Mononuclear cell (primary cell): Measurements from ENCODE around the gene ZNF81. TPM values are rescaled to one million over a fixed set of nuclear protein-coding genes. Genes with fewer than 3 reads are reported as not detected.
"Not testable (repeated sequence)": the region's sequence is repeated elsewhere in the genome, so short reads cannot be mapped to it uniquely, and the experiment has no call there.

Experiments
- H3K27me3 ChIP-seq: 2 replicates; pipeline ENCODE4 v1.6.0; 2011; ENCODE audit warnings: low read length, control low read depth; ENCODE audit not compliant: insufficient read depth
- H3K4me1 ChIP-seq: 2 replicates; pipeline ENCODE4 v1.5.1; 2011; ENCODE audit warnings: mild to moderate bottlenecking, low read length, control low read depth; ENCODE audit not compliant: insufficient read depth
- H3K4me3 ChIP-seq: 2 replicates; pipeline ENCODE4 v1.5.1; 2011; ENCODE audit warnings: mild to moderate bottlenecking, low read length, moderate library complexity
- H3K9me3 ChIP-seq: 2 replicates; pipeline ENCODE4 v1.5.1; 2011; ENCODE audit warnings: low read depth, mild to moderate bottlenecking, control low read depth, low read length
- total RNA-seq: library from RNA; depleted of rRNA; stranded (reverse); fragments of >200 nt; gene quantifications from one replicate; pipeline ENCODE4 v1.2.3, GENCODE V29; 2012

The ZNF81 gene
- total RNA-seq, 1 donor: 3.7 TPM

GRCh38 chrX:47864785-47865184 lies 28.1 kb downstream of the ZNF81 start:
- H3K4me3 ChIP-seq: no peak overlapping the region
- no peaks in the 10 kb centered on the region for H3K4me1 ChIP-seq
- H3K9me3 ChIP-seq: no peaks in the 10 kb centered on the region
- no peaks in the 10 kb centered on the region for H3K27me3 ChIP-seq

DNA sequence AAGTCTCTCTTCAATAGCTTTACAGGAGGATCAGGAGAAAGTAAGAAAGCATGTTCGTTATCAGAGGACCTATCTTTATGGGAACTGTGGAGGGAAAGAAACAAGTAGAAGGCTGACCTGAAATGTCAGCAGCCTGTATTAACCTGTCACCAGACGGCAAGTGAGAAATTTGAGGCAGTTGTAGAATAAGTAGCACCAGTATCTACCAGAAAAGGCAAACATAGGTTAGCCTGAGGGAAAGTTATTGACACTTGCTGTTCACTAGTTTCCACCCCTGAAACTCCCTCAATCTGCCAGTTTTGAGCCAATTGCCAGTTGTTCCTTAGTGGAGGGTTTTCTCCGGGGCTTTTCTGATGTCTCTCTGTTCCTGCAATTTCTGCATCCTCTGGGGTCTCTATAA lies 36.4 kb downstream of the ZNF81 start:
- Histone ChIP-seq H3K9me3 (peaks cover 4% of the 10 kb centered on the region), H3K27me3 (no peaks in the 10 kb centered on the region), H3K4me1 (no peaks in the 10 kb centered on the region), H3K4me3 (no peak overlapping the region)

- no peaks in the 10 kb centered on the region for H3K27me3 ChIP-seq
- no peaks in the 10 kb centered on the region for H3K4me1 ChIP-seq
- H3K4me3 ChIP-seq: no peak overlapping the region
- H3K9me3 ChIP-seq: peaks cover 4% of the 10 kb centered on the region
Measured at GRCh38 chrX:47877327-47877726, 40.6 kb downstream of the ZNF81 start.

DNA sequence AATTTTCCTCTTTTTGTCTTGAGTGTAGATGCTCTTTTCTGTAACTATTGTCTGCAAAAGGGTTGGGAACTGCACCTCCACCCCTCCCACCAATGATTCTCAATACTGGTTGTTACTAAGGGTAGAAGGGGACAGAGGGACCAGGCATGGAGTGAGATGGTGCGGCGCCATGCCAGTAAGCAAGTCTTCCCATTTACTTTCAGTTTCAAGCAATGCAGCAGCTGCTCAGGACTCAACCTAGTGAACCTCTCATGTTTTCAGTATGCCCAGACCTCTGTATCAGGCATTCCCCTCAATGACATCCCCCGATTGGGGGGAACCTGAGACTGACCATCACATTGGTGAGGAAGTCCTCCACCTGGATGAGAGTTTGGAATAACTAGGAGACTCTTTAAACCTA lies 41.5 kb downstream of the ZNF81 start:
- no peak overlapping the region for H3K4me3 ChIP-seq
- no peaks in the 10 kb centered on the region for H3K4me1 ChIP-seq
- no peaks in the 10 kb centered on the region for H3K27me3 ChIP-seq
- H3K9me3 ChIP-seq: no peaks in the 10 kb centered on the region

GRCh38 chrX:47879463-47879862 lies 42.8 kb downstream of the ZNF81 start:
- H3K4me3 ChIP-seq: no peak overlapping the region
- H3K4me1 ChIP-seq: no peaks in the 10 kb centered on the region
- H3K27me3 ChIP-seq: no peaks in the 10 kb centered on the region
- H3K9me3 ChIP-seq: no peaks in the 10 kb centered on the region

- H3K9me3 ChIP-seq: no peaks in the 10 kb centered on the region
- no peak overlapping the region for H3K4me3 ChIP-seq
- no peaks in the 10 kb centered on the region for H3K4me1 ChIP-seq
- no peaks in the 10 kb centered on the region for H3K27me3 ChIP-seq
Measured at GRCh38 chrX:47880927-47881326, 44.2 kb downstream of the ZNF81 start.

DNA sequence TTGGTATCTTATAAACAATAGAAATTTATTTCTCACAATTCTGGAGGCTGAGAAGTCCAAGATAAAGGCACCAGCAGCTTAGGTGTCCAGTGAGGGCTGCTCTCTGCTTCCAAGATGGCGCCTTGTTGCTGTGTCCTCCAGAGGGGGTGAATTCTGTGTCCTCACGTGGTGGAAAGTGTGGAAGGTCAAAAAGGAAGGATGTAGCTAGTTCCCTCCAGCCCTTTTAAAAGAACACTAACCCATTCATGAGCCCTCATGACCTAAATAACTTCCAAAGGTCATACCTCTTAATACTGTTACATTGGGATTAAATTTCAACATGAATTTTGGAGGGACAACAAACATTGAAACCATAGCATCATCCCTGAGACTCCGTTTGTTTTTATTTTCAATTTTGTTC lies 48.8 kb downstream of the ZNF81 start:
- no peaks in the 10 kb centered on the region for H3K27me3 ChIP-seq
- H3K4me1 ChIP-seq: no peaks in the 10 kb centered on the region
- H3K4me3 ChIP-seq: no peak overlapping the region
- H3K9me3 ChIP-seq: no peaks in the 10 kb centered on the region

GRCh38 chrX:47898024-47898423 lies 61.3 kb downstream of the ZNF81 start:
- Histone ChIP-seq H3K4me1 (peaks cover 6% of the 10 kb centered on the region), H3K4me3 (no peak overlapping the region)

DNA sequence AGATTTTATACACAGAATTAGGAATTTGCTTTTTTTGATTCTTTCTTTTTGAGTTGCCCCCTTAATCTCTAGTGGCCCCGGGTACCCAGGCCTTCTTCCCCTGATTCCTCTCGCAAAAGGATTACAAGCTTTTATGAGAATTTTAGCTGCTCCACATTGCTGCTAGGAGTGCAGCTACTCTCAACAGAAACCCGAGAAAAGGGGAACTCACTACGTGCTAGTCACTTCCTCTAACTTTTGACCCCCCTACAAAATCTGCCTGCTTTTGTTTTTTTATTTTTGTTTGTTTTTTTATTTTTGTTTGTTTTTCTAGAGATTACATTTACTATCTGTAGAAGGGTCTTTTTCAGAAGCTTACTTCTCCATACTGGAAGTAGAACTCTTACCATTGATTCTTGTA lies 64.1 kb downstream of the ZNF81 start:
- H3K9me3 ChIP-seq: no peaks in the 10 kb centered on the region
- no peak overlapping the region for H3K4me3 ChIP-seq
- H3K27me3 ChIP-seq: no peaks in the 10 kb centered on the region
- H3K4me1 ChIP-seq: peaks cover 6% of the 10 kb centered on the region

More at GRCh38 chrX:47898024-47898423, 61.3 kb downstream of the ZNF81 start:
- Histone ChIP-seq H3K27me3 (no peaks in the 10 kb centered on the region), H3K9me3 (no peaks in the 10 kb centered on the region)

DNA sequence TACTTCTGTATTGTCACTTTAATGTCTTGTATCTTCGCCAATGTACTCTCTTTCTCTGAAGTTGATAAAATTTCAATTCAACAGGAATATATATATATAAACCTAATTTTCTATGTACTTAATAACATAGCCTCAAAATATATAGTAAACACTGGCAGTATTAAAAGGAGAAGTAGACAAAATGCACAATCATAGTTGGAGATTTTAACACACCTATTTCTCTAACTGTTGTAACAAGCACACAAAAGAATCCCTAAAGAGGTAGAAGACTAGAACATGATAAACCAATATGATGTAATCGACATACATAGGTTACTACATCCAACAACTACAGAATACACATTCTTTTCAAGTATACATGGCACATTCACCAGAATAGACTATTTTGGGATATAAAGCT lies 65.5 kb downstream of the ZNF81 start:
- H3K27me3 ChIP-seq: no peaks in the 10 kb centered on the region
- no peaks in the 10 kb centered on the region for H3K9me3 ChIP-seq
- H3K4me1 ChIP-seq: peaks cover 6% of the 10 kb centered on the region
- no peak overlapping the region for H3K4me3 ChIP-seq

DNA sequence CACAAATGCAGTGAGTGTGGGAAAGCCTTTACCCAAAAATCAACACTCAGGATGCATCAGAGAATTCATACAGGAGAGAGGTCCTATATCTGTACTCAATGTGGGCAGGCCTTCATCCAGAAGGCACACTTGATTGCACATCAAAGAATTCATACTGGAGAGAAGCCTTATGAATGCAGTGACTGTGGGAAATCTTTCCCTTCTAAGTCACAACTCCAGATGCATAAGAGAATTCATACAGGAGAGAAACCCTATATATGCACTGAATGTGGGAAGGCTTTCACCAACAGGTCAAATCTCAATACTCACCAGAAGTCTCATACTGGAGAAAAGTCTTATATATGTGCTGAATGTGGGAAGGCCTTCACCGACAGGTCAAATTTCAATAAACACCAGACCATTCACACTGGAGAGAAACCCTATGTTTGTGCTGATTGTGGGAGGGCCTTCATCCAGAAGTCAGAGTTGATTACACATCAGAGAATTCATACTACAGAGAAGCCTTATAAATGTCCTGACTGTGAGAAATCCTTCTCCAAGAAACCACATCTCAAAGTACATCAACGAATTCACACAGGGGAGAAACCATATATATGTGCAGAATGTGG lies 79.3 kb downstream of the ZNF81 start:
- Histone ChIP-seq H3K4me3 (no peak overlapping the region), H3K27me3 (no peaks in the 10 kb centered on the region), H3K4me1 (no peaks in the 10 kb centered on the region), H3K9me3 (peaks cover 48% of the 10 kb centered on the region)

- Histone ChIP-seq H3K9me3 (peaks cover 48% of the 10 kb centered on the region), H3K4me1 (no peaks in the 10 kb centered on the region), H3K27me3 (no peaks in the 10 kb centered on the region), H3K4me3 (no peak overlapping the region)
Measured at GRCh38 chrX:47918274-47918673, 81.6 kb downstream of the ZNF81 start.

- no peak overlapping the region for H3K4me3 ChIP-seq
- no peaks in the 10 kb centered on the region for H3K9me3 ChIP-seq
- no peaks in the 10 kb centered on the region for H3K27me3 ChIP-seq
Measured at GRCh38 chrX:47927212-47927611, 90.5 kb downstream of the ZNF81 start.

DNA sequence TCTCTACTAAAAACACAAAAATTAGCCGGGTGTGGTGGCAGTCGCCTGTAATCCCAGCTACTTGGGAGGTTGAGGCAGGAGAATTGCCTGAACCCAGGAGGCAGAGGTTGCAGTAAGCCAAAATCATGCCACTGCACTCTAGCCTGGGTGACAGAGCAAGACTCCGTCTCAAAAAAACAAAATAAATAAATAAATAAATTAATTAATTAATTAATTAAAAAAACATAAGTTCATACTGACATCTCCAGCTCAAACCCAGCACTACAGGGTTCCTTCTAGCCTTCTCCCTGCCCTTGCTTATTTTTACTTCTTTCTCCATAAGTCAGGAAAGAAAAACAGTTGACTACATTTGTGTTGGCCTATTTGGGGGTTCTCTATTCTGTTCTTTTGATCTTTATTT lies 95.3 kb downstream of the ZNF81 start:
- not testable (repeated sequence) for H3K4me3 ChIP-seq, H3K9me3 ChIP-seq, H3K4me1 ChIP-seq, H3K27me3 ChIP-seq

More at GRCh38 chrX:47927212-47927611, 90.5 kb downstream of the ZNF81 start:
- H3K4me1 ChIP-seq: no peaks in the 10 kb centered on the region

- Histone ChIP-seq H3K9me3 (no peaks in the 10 kb centered on the region), H3K27me3 (no peaks in the 10 kb centered on the region), H3K4me1 (no peaks in the 10 kb centered on the region), H3K4me3 (no peak overlapping the region)
Measured at GRCh38 chrX:47933946-47934345, 97.2 kb downstream of the ZNF81 start.

DNA sequence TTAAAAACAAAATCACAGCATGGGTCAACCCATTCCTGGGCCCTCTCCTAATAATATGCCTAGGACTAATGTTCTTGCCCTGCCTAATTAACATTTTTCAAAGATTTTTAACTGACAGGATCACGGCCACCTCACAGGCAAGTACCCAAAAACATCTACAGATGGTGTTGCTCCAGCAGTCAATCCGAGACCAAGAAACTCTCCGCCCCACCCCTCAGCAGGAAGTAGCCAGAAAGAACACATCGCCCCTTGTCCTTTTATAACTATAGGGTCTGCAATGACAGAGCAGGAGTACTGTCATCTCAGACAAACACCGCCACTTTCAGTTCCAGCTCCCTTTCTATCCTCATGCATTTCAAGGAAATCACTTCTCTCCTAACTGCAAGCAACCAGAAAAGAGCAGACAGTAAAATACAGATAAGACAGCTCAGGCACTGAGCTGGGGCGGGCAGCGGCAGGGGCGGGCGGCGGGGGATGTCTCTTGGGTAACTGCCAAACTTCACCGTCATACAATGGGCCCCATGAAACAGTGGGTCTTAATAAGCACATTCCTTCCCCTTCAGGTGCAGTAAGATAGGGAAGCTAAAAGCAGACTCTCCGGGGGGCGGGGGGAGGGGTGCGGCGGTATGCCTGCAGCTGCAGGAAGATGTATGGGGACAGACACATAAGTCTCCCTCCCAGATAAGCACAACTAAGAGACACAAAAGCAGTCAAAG lies 99.7 kb downstream of the ZNF81 start:
- H3K4me3 ChIP-seq: peak overlapping the region; percentile 3
- H3K9me3 ChIP-seq: no peaks in the 10 kb centered on the region
- no peaks in the 10 kb centered on the region for H3K4me1 ChIP-seq
- H3K27me3 ChIP-seq: no peaks in the 10 kb centered on the region
